GM12875 (cell line): ENCODE data around the gene OR5K3.

Source experiments
- H3K4me3 ChIP-seq: one replicate; pipeline ENCODE4 v1.5.1; 2011; ENCODE audit warnings: low read depth, low read length, control low read depth
- TF ChIP-seq, protein P1 (sequence below): IDR thresholded peaks from 2 replicates; pipeline ENCODE4 v1.5.1; 2011; ENCODE audit warnings: low read depth, mild to moderate bottlenecking, control low read depth, inconsistent platforms, low read length, moderate library complexity, borderline replicate concordance; ENCODE audit not compliant: insufficient read depth

Gene OR5K3

DNA sequence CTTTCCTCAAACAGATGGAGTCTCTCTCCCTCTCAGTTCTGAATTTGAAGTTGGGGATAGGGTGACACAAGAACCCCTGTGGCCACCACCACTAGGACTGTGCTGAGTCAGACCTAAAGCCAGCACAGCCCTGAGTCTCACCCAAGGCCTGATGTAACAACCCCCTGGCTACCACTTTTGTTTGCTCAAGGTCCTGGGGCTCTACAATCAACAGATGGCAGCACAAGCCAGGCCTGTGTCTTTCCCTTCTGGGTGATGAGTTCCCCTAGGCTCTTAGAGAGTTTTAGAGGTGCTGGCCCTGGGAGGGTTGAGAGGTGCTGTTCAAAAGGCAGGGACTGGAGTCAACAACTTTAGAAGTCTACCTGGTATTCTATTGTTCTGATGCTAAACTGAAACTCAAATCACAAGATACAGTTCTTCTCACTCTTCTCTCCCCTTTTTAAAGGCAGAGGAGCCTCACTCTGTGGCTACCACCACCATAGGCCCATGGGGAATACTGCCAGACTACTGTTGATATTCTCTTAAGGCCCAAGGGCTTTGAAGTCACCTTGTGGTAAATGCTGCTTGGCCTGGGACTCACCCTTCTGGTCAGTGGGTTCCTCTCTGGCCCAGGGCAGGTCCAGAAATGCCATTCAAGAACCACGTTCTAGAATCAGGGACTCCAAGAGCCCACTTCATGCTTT lies 30.3 kb upstream of the OR5K3 start:
- TF ChIP-seq, protein P1, sequence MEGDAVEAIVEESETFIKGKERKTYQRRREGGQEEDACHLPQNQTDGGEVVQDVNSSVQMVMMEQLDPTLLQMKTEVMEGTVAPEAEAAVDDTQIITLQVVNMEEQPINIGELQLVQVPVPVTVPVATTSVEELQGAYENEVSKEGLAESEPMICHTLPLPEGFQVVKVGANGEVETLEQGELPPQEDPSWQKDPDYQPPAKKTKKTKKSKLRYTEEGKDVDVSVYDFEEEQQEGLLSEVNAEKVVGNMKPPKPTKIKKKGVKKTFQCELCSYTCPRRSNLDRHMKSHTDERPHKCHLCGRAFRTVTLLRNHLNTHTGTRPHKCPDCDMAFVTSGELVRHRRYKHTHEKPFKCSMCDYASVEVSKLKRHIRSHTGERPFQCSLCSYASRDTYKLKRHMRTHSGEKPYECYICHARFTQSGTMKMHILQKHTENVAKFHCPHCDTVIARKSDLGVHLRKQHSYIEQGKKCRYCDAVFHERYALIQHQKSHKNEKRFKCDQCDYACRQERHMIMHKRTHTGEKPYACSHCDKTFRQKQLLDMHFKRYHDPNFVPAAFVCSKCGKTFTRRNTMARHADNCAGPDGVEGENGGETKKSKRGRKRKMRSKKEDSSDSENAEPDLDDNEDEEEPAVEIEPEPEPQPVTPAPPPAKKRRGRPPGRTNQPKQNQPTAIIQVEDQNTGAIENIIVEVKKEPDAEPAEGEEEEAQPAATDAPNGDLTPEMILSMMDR: peak; percentile 40; the same call in 1 of the 2 replicates
- no peak overlapping the region for H3K4me3 ChIP-seq

DNA sequence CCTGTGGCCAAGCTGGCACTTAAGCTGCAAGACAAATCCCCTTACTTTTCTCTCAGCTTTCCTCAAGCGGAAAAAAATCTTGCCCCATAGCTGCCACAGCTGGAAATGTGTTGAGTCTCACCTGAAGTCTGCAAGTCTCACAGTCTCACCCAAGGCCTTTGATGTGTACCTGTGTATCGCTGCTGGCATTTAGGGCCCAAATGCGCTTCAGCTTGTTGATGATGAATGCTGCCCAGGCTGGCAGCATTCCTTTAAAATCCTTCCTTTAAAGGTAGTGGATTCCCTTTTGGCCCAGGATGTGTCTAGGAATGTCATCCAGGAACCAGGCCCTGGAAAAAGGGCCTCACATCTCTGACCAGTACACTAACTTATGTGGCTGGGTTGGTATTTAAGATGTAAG lies 29.8 kb upstream of the OR5K3 start:
- no peak overlapping the region for H3K4me3 ChIP-seq
- TF ChIP-seq, protein P1: no peak

- TF ChIP-seq, protein P1: no peak
- H3K4me3 ChIP-seq: no peak overlapping the region
Observed at GRCh38 chr3:98361289-98361688, 29.2 kb upstream of the OR5K3 start.

- no peak overlapping the region for H3K4me3 ChIP-seq
- TF ChIP-seq, protein P1: no peak
Observed at GRCh38 chr3:98367464-98368246, 22.8 kb upstream of the OR5K3 start.

GRCh38 chr3:98371186-98371585 lies 19.3 kb upstream of the OR5K3 start:
- TF ChIP-seq, protein P1: no peak
- H3K4me3 ChIP-seq: no peak overlapping the region

- TF ChIP-seq, protein P1: no peak
Observed at GRCh38 chr3:98371853-98372252, 18.6 kb upstream of the OR5K3 start.

GRCh38 chr3:98372445-98372844 lies 18.0 kb upstream of the OR5K3 start:
- no peak overlapping the region for H3K4me3 ChIP-seq
- TF ChIP-seq, protein P1: no peak

More at GRCh38 chr3:98371853-98372252, 18.6 kb upstream of the OR5K3 start:
- no peak overlapping the region for H3K4me3 ChIP-seq
